Ovary (tissue), 9 donors: Measurements from ENCODE around the gene OPHN1. TPM values are rescaled to one million over a fixed set of nuclear protein-coding genes. Genes with fewer than 3 reads are reported as not detected.

ENCODE experiments used
- DNase-seq, 5 donors: peaks; one replicate each; pipeline ENCODE4 v3.0.0-alpha.2; 2019 to 2020
- H3K27ac ChIP-seq, 2 donors: fragments of 200-600 bp; one replicate each; pipeline versions ENCODE4 v1.5.1 to v1.8.0; 2019 to 2022
- H3K27me3 ChIP-seq: fragments of 200-600 bp; one replicate; pipeline ENCODE4 v1.8.0; 2022
- H3K36me3 ChIP-seq: fragments of 200-600 bp; sonication (generic); one replicate; pipeline ENCODE4 v1.5.1; 2019
- H3K4me1 ChIP-seq: one replicate; pipeline ENCODE4 v1.8.1; 2013; ENCODE audit warnings: mild to moderate bottlenecking, moderate library complexity; ENCODE audit not compliant: insufficient read depth
- H3K4me3 ChIP-seq: fragments of 200-600 bp; sonication (generic); one replicate; pipeline ENCODE4 v1.5.1; 2017
- H3K9me3 ChIP-seq, 2 donors: fragments of 200-600 bp in 1 of 2; sonication (generic) in 1 of 2; one replicate each; pipeline versions ENCODE4 v1.5.1 to v1.8.1; 2013 to 2019; ENCODE audit warnings: mild to moderate bottlenecking in 1 of 2, moderate library complexity in 1 of 2
- EP300 ChIP-seq: sonication (generic); formaldehyde crosslinking; IDR thresholded peaks from one replicate; pipeline ENCODE4 v1.6.1; 2017; ENCODE audit warnings: antibody characterized with exemption
- POLR2A ChIP-seq: fragments of 450-650 bp; IDR thresholded peaks from one replicate; pipeline ENCODE4 v1.6.1; 2017; ENCODE audit warnings: antibody characterized with exemption, mild to moderate bottlenecking, moderate library complexity
- WGBS, 3 donors: extraction: QIAGEN DNeasy Blood & Tissue Kit in 1 of 3; methylation state at CpG; one replicate each; pipeline versions ENCODE4 v1.1.5 to v1.1.7; 2013 to 2017; 5-methylcytosine and 5-hydroxymethylcytosine counted together
- intact Hi-C, 4 donors: fragments of 100-400 bp; cut with DNase I; formaldehyde crosslinking; loops; one replicate each; pipeline versions ENCODE4 v1.11.0 to v1.15.1; 2022 to 2023
- polyA plus RNA-seq, 2 donors: library from polyadenylated mRNA; stranded (reverse); fragments of 200-250 nt in 1 of 2; fragments of 350-450 nt in 1 of 2; fragmentation: Illumina TruSeq in 1 of 2; extraction: RNeasy Lipid Tissue Mini Kit (QIAGEN cat#74804) in 1 of 2; gene quantifications; one replicate each; pipeline ENCODE4 v1.2.3, GENCODE V29; 2013 to 2014
- total RNA-seq, 7 donors: library from RNA; depleted of rRNA in 2 of 7; stranded (reverse); fragments of >200 nt in 2 of 7; fragmentation: NEBNext Ultra II Directional in 3 of 7; extraction: Animal tissue kit (Norgen Biotek cat#: 25700) in 3 of 7; gene quantifications; one replicate each; pipeline versions ENCODE4 v1.1.0 to v1.2.4, GENCODE V29; 2016 to 2023
- TF ChIP-seq, protein P1 (sequence below), 3 donors: fragments of 450-650 bp in 2 of 3; fragments of 200-600 bp in 1 of 3; IDR thresholded peaks; one replicate each; pipeline versions ENCODE4 v1.5.1 to v1.8.0; 2016 to 2022; ENCODE audit warnings: antibody characterized with exemption in 3 of 3, mild to moderate bottlenecking in 1 of 3
- donor health status: DM: no; HTN: no; CAD: no; lungs with moderate emphysema.
- donor health status: DM: no; HTN: no; CAD: no.
- donor health status: Bipolar disorder and iron deficiency.
- donor health status: DM: yes; HTN: yes; CAD: no.
- donor health status: DM: no; HTN: no; CAD: no.
- donor health status: DM: yes; HTN: yes; CAD: no.

The OPHN1 gene
- total and polyA plus RNA-seq, 9 donors: 2.3 to 9.2 (median 6.9) TPM

DNA sequence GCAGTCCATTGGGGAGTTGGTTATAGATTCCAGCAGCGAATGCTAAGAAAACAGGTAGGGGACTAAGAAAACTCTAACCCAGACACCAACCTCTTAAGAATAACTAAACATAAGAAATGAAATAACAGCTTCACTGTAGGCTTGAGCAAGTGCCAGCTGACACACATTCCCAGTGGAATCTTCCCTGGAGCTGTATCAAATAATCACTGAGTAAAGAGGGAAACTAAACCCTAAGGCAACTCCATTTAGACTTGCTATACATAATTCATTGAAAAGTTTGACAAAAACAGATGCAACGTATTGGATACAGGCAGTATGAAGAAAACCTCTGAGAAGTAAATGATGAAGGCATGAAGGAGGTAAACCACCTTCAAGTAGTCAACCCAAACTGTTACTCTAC is 293.5 kb downstream of the OPHN1 start:
- Histone ChIP-seq H3K36me3 (no peaks in the 10 kb centered on the region), H3K27ac (no peak overlapping the region), H3K27me3 (no peaks in the 10 kb centered on the region), H3K4me3 (no peak overlapping the region), H3K4me1 (no peaks in the 10 kb centered on the region), H3K9me3 (peaks cover 0 to 5% of the 10 kb centered on the region in 2 donors)
- no peak for DNase-seq
- intact Hi-C loops: no loop called here
- TF ChIP-seq, protein P1, sequence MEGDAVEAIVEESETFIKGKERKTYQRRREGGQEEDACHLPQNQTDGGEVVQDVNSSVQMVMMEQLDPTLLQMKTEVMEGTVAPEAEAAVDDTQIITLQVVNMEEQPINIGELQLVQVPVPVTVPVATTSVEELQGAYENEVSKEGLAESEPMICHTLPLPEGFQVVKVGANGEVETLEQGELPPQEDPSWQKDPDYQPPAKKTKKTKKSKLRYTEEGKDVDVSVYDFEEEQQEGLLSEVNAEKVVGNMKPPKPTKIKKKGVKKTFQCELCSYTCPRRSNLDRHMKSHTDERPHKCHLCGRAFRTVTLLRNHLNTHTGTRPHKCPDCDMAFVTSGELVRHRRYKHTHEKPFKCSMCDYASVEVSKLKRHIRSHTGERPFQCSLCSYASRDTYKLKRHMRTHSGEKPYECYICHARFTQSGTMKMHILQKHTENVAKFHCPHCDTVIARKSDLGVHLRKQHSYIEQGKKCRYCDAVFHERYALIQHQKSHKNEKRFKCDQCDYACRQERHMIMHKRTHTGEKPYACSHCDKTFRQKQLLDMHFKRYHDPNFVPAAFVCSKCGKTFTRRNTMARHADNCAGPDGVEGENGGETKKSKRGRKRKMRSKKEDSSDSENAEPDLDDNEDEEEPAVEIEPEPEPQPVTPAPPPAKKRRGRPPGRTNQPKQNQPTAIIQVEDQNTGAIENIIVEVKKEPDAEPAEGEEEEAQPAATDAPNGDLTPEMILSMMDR (IDR thresholded peaks at IDR 0.05): no peak
- TF ChIP-seq POLR2A: no peak
- TF ChIP-seq EP300: no peak
- WGBS, 3 donors: 52 to 66% (median 62%) methylated on average over 2 of the region's 2 CpGs

DNA sequence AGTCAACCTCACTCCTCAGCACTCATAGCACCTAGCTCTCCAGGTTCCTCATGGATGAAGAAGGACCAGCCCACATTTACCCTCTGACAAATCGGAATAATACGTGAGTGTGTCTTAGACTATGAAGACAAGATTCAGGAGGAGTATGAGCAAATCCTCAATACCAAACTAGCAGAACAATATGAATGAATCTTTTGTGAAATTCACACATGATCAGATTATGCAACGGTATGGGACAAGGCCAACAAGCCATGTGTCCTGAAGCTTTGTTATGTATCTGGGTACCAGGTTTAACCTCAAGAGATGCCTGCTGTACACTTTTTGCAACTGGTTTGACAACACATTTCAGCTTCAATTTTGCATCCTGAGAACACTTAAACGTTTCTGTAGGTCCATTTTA is 300.1 kb downstream of the OPHN1 start:
- Histone ChIP-seq H3K27me3 (no peaks in the 10 kb centered on the region), H3K36me3 (no peaks in the 10 kb centered on the region), H3K27ac (no peak overlapping the region), H3K4me3 (no peak overlapping the region), H3K9me3 (no peaks in the 10 kb centered on the region), H3K4me1 (no peaks in the 10 kb centered on the region)
- WGBS, 3 donors: 64 to 73% (median 71%) methylated on average over 4 of the region's 4 CpGs
- intact Hi-C loops: no loop called here
- TF ChIP-seq EP300 (no peak), POLR2A (no peak)
- TF ChIP-seq, protein P1 (IDR thresholded peaks at IDR 0.05): no peak
- DNase-seq: no peak

DNA sequence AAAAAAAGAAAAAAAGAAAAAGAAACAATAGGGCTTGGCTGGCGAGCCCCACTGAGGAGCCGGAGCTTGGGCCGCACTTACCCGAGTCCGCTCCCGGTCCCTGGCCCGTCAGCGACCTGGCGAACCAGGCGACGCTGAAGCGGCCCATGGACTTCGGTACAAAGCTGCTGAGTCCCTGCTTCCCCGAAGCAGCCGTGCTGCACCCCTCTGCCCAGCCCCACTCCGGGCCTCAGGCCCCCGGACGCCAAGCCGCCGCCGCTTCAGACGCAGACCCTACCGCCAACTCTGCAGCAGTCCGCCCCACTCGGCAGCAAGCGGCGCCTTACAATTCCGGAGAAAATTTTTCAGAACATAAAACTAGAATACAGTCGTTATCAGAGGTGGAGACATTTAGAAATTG is 300.5 kb downstream of the OPHN1 start:
- Histone ChIP-seq H3K27ac (no peak overlapping the region), H3K9me3 (no peaks in the 10 kb centered on the region), H3K27me3 (no peaks in the 10 kb centered on the region), H3K4me3 (no peak overlapping the region), H3K36me3 (no peaks in the 10 kb centered on the region), H3K4me1 (no peaks in the 10 kb centered on the region)
- WGBS, 3 donors: 86 to 90% (median 88%) methylated on average over 29 of the region's 29 CpGs
- TF ChIP-seq EP300 (no peak), POLR2A (no peak)
- TF ChIP-seq, protein P1 (IDR thresholded peaks at IDR 0.05): no peak
- DNase-seq: no peak
- intact Hi-C loops: no loop called here

DNA sequence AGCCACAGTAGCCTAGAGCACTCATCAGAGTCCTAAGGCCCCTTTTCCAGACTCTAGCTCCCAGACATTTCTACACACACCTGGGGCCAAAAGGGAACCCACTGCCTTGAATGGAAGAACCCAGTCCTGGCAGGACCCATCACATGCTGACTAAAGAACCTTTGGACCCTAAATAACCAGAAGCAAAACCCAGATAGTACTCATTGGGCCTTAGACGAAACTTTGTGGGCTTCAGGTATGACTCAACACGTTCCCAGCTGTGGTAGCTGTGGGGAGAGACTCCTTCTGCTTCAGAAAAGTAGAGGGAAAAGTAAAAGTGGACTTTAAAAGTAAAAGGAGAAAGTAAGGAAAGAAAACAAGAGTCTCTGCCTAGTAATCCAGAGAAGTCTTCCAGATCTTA is 311.5 kb downstream of the OPHN1 start:
- H3K9me3 ChIP-seq: no peaks in the 10 kb centered on the region
- DNase-seq: no peak
- no peak for TF ChIP-seq POLR2A
- TF ChIP-seq EP300: no peak
- TF ChIP-seq, protein P1 (IDR thresholded peaks at IDR 0.05): no peak
- H3K27ac ChIP-seq: no peak overlapping the region
- H3K36me3 ChIP-seq: no peaks in the 10 kb centered on the region
- WGBS, 3 donors: 54 to 73% (median 67%) methylated on average over 2 of the region's 2 CpGs
- intact Hi-C loops: no loop called here
- H3K27me3 ChIP-seq: no peaks in the 10 kb centered on the region
- H3K4me1 ChIP-seq: no peaks in the 10 kb centered on the region
- no peak overlapping the region for H3K4me3 ChIP-seq

DNA sequence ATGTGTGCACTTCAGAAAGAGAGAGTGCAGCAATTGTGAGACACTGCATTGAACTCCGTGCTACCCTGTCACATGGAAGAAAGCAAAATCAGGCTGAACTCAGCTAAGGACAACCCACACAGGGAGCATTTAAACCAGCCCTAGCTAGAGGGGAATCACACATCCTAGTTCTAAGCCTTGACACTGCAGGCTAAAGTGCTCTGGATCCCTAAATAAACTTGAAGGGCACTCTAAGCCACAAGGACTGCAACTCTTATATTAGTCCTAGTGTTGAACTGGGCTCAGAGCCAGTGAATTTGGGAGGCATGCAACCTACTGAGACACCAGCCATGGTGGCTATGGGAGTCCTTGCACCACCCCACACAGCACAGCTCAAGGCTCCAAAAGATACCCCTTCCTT is 311.9 kb downstream of the OPHN1 start:
- no peak overlapping the region for H3K27ac ChIP-seq
- TF ChIP-seq, protein P1 (IDR thresholded peaks at IDR 0.05): no peak
- TF ChIP-seq POLR2A (no peak), EP300 (no peak)

More for the DNA sequence above, 311.9 kb downstream of the OPHN1 start:
- Histone ChIP-seq H3K27me3 (no peaks in the 10 kb centered on the region), H3K4me3 (no peak overlapping the region), H3K36me3 (no peaks in the 10 kb centered on the region), H3K4me1 (no peaks in the 10 kb centered on the region), H3K9me3 (no peaks in the 10 kb centered on the region)
- no peak for DNase-seq
- intact Hi-C loops: no loop called here
- 50 to 58% (median 52%) methylated on average over 1 of the region's 1 CpG for WGBS, 3 donors
